Bronchial epithelial cell (primary cell): ENCODE results near the gene ZNF438. TPM values are rescaled to one million over a fixed set of nuclear protein-coding genes. Genes with fewer than 3 reads are reported as not detected.
A peak's percentile ranks its signal among the peaks of the same experiment; 100 is the strongest.
"Not testable (repeated sequence)": the region's sequence is repeated elsewhere in the genome, so short reads cannot be mapped to it uniquely, and the experiment has no call there.

Experiments
- DNase-seq: peaks from one replicate; pipeline ENCODE4 v3.0.0-alpha.2; 2010; ENCODE audit warnings: low read depth
- FAIRE-seq: peaks from 2 replicates; lab custom pipeline; 2011; peaks lifted over from hg19 to GRCh38; lab: Jason Lieb, UNC
- H3K27me3 ChIP-seq: 2 replicates; pipeline ENCODE4 v1.5.1; 2011; ENCODE audit warnings: low read length; ENCODE audit not compliant: control insufficient read depth, insufficient read depth
- H3K36me3 ChIP-seq: 2 replicates; pipeline ENCODE4 v1.5.1; 2011; ENCODE audit warnings: low read length; ENCODE audit not compliant: control insufficient read depth, insufficient read depth
- H3K4me3 ChIP-seq: 2 replicates; pipeline ENCODE4 v1.5.1; 2011; ENCODE audit warnings: mild to moderate bottlenecking, low read depth, low read length, control low read depth
- CTCF ChIP-seq: IDR thresholded peaks from 2 replicates; pipeline ENCODE4 v1.5.1; 2011; ENCODE audit warnings: mild to moderate bottlenecking, moderate library complexity, low read length, control low read depth, inconsistent platforms; ENCODE audit not compliant: insufficient read depth, severe bottlenecking
- total RNA-seq: library from RNA; depleted of rRNA; stranded (reverse); fragments of >200 nt; gene quantifications from 2 replicates; pipeline ENCODE4 v1.2.1, GENCODE V29; 2014

Gene ZNF438
- total RNA-seq, 1 donor from 2014 or later: 0.79 TPM

GRCh38 chr10:30805061-30805460 lies 226.6 kb downstream of the ZNF438 start:
- no peak for DNase-seq
- peak; percentile 23 for FAIRE-seq
- Histone ChIP-seq H3K27me3 (no peaks in the 10 kb centered on the region), H3K36me3 (no peaks in the 10 kb centered on the region), H3K4me3 (no peak overlapping the region)
- TF ChIP-seq CTCF: no peak

DNA sequence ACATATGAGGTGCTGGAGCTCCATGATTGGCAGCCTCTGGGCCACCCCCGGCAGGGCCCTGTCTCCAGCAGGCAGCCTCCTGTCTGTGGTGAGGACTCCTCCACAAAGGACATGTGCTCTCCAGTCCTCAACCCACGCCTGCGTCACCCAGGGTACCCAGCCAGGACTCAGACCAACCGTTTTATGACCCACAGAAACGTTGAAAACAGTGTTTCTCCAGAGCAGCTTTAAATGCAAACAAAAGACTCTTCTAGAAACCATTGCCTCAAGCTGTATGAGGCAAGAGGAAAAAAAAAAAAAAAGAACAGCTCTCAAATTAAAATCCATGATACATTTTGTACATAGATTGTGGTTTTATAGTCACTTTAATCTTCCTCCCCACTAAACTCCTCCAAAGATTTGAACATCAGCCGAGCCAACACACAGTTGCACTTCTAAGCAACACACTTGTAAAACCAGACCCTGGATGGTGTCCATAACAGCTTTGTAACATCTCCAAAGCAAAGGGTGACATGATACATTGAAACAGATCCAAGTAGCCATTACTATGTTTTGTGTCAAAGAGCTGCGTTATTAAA lies 227.1 kb downstream of the ZNF438 start:
- peaks cover 2% of the 10 kb centered on the region for H3K27me3 ChIP-seq
- DNase-seq: no peak
- H3K36me3 ChIP-seq: no peaks in the 10 kb centered on the region
- no peak for TF ChIP-seq CTCF
- FAIRE-seq: no peak
- H3K4me3 ChIP-seq: no peak overlapping the region

DNA sequence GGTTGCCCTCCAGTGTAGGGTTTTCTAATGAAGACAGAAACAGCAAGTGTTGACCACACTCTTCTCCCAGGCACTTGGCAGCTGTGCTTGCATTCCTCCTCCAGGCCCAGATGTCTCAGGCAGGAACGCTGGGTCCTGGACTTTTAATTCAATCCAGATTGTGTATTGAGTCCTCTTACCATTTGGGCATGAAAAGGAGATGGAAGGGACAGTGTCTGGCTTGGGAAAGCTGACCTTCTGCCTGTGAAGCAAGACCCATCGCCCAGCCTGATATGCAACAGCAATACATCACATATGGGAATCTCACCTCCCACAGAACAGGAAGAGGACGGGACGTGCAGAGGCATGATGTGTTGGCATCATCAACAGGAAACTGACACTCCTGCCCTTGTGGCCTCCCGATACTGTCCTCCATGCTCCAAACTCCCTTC lies 227.8 kb downstream of the ZNF438 start:
- no peak overlapping the region for H3K4me3 ChIP-seq
- FAIRE-seq: no peak
- peak; percentile 78 for DNase-seq
- TF ChIP-seq CTCF: no peak
- no peaks in the 10 kb centered on the region for H3K36me3 ChIP-seq
- peaks cover 2% of the 10 kb centered on the region for H3K27me3 ChIP-seq

DNA sequence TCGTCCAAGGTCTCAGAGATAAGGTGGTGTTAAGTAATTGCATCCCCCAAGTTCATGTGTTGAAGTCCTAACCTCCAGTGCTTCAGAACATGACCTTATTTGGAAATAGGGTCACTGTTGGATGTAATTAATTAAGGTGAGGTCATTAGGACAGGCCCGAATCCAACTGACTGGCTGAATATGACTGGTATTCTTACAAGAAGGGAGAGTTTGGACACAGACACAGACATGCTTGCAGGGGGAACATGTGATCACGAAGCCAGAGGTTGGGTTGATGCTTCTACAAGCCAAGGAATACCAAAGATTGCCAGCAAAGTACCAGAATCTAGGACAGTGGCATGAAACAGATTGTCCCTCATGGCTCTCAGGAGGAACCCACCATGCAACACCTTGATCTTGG lies 228.6 kb downstream of the ZNF438 start:
- FAIRE-seq (no peak), DNase-seq (no peak)
- Histone ChIP-seq H3K36me3 (no peaks in the 10 kb centered on the region), H3K4me3 (no peak overlapping the region), H3K27me3 (peaks cover 2% of the 10 kb centered on the region)
- TF ChIP-seq CTCF: no peak

- no peak for DNase-seq
- TF ChIP-seq CTCF: no peak
- Histone ChIP-seq H3K36me3 (no peaks in the 10 kb centered on the region), H3K4me3 (no peak overlapping the region), H3K27me3 (peaks cover 2% of the 10 kb centered on the region)
- no peak for FAIRE-seq
Measured at GRCh38 chr10:30800368-30800767, 231.3 kb downstream of the ZNF438 start.

DNA sequence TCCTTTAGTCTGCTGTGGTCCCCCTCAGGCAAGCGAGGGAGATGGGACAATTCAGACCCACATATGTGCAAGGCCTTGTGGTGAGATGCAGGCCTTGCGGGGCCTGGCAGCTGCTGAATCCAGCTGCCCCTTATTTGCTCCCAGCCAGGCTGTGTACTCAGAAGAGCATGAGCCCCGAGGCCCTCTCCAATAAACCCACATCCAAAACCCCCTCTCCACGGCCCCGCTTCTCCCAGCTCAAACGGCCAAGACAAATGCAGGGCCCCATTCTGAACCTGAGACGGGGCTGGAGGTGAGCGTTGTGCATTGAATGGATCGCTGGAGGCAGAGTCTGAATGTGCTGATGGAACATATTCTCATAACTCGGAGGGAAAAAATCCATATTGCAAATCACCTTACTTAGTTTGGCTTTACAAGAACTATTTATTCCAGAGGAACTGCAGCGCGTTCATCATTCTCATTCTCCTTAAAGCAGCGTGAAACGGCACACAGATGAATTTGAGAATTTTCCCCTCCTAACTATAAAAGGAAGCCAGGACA lies 232.9 kb downstream of the ZNF438 start:
- Histone ChIP-seq H3K4me3 (no peak overlapping the region), H3K27me3 (peaks cover 2% of the 10 kb centered on the region), H3K36me3 (no peaks in the 10 kb centered on the region)
- FAIRE-seq (no peak), DNase-seq (no peak)
- no peak for TF ChIP-seq CTCF

DNA sequence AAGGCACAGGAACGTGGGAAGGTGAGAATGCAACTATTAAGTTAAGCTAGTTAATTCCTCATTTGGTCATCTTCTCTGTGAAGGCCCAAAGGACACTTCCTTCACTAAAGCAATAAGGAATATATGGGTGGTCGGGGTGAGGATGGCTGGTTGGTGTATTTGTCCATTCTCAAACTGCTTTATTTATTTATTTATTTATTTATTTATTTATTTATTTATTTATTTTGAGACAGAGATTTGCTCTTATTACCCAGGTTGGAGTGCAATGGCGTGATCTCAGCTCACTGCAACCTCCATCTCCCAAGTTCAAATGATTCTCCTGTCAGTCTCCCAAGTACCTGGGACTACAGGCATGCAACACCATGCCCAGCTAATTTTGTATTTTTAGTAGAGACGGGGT lies 236.6 kb downstream of the ZNF438 start:
- not testable (repeated sequence) for DNase-seq, H3K27me3 ChIP-seq, H3K4me3 ChIP-seq, FAIRE-seq, H3K36me3 ChIP-seq
